HT1080 (cell line): ENCODE results near the gene UTP11. TPM values are rescaled to one million over a fixed set of nuclear protein-coding genes. Genes with fewer than 3 reads are reported as not detected.
A peak's percentile ranks its signal among the peaks of the same experiment; 100 is the strongest.

Experiments used
- DNase-seq: peaks from one replicate; pipeline ENCODE4 v3.0.0-alpha.2; 2015; ENCODE audit warnings: low read depth
- total RNA-seq: library from RNA; depleted of rRNA; stranded (reverse); fragments of >200 nt; shearing (Covaris generic); gene quantifications from 2 replicates; pipeline ENCODE4 v1.2.3, GENCODE V29; 2014

Gene UTP11
- total RNA-seq, 1 experiment from 2014 or later: 115 TPM

- DNase-seq: no peak
Measured at GRCh38 chr1:38045401-38046332, 33.1 kb downstream of the UTP11 start.

GRCh38 chr1:38046333-38046883, 33.9 kb downstream of the UTP11 start, which contains the start of gene POU3F1:
Gene POU3F1, minus strand, starts transcription at chr1:38046793. Its CDS starts 50 bp downstream, at chr1:38046743.
- no peak for DNase-seq

GRCh38 chr1:38046884-38047602, 34.5 kb downstream of the UTP11 start:
- peak; percentile 78 for DNase-seq

GRCh38 chr1:38047603-38048141, 35.1 kb downstream of the UTP11 start:
- DNase-seq: no peak

GRCh38 chr1:38050397-38051078, 38.0 kb downstream of the UTP11 start:
- DNase-seq: no peak

GRCh38 chr1:38051079-38051543, 38.6 kb downstream of the UTP11 start:
- no peak for DNase-seq

GRCh38 chr1:38052750-38053415, 40.3 kb downstream of the UTP11 start:
- no peak for DNase-seq

- DNase-seq: no peak
Measured at GRCh38 chr1:38053416-38054091, 41.0 kb downstream of the UTP11 start.

- DNase-seq: peak; percentile 53
Measured at GRCh38 chr1:38055398-38055797, 42.9 kb downstream of the UTP11 start.

- DNase-seq: no peak
Measured at GRCh38 chr1:38055965-38056364, 43.4 kb downstream of the UTP11 start.

- no peak for DNase-seq
Measured at GRCh38 chr1:38059635-38060250, 47.2 kb downstream of the UTP11 start.

GRCh38 chr1:38060498-38060897, 48.0 kb downstream of the UTP11 start:
- no peak for DNase-seq

- DNase-seq: no peak
Measured at GRCh38 chr1:38061290-38061689, 48.8 kb downstream of the UTP11 start.

- no peak for DNase-seq
Measured at GRCh38 chr1:38061883-38062328, 49.4 kb downstream of the UTP11 start.

- no peak for DNase-seq
Measured at GRCh38 chr1:38062361-38063288, 50.1 kb downstream of the UTP11 start.

GRCh38 chr1:38063616-38064015, 51.1 kb downstream of the UTP11 start:
- no peak for DNase-seq

GRCh38 chr1:38064197-38064903, 51.8 kb downstream of the UTP11 start:
- DNase-seq: peak; percentile 94
